ENCODE measurements around the gene FMNL3.
"Not testable (repeated sequence)": the region's sequence is repeated elsewhere in the genome, so short reads cannot be mapped to it uniquely, and the experiment has no call there.

Gene FMNL3

GRCh38 chr12:49707128-49707811, at the start of gene FMNL3:
Gene FMNL3 (minus strand): TSS chr12:49707405. CDS start chr12:49707180, 225 bp downstream.
- DNase-seq (ENCODE audit: low read depth, low spot score): peak; percentile 96

- no peak for DNase-seq (ENCODE audit: low read depth, low spot score)
Measured at GRCh38 chr12:49750996-49751393, 43.8 kb upstream of the FMNL3 start.

GRCh38 chr12:49750027-49750995, 43.1 kb upstream of the FMNL3 start:
- DNase-seq (ENCODE audit: low read depth, low spot score): peak; percentile 27

- DNase-seq (ENCODE audit: low read depth, low spot score): no peak
Measured at GRCh38 chr12:49748800-49749199, 41.6 kb upstream of the FMNL3 start.

- no peak for DNase-seq (ENCODE audit: low read depth, low spot score)
Measured at GRCh38 chr12:49748306-49748705, 41.1 kb upstream of the FMNL3 start.

GRCh38 chr12:49744363-49744885, 37.2 kb upstream of the FMNL3 start:
- no peak for DNase-seq (ENCODE audit: low read depth, low spot score)

- peak; percentile 78 for DNase-seq (ENCODE audit: low read depth, low spot score)
Measured at GRCh38 chr12:49741882-49742620, 34.8 kb upstream of the FMNL3 start.

GRCh38 chr12:49740930-49741881, 34.0 kb upstream of the FMNL3 start, which contains the start of gene TMBIM6:
Gene TMBIM6 (plus strand): TSS chr12:49741557. CDS start chr12:49752494, 10,937 bp downstream.
- DNase-seq (ENCODE audit: low read depth, low spot score): peak; percentile 99

GRCh38 chr12:49740277-49740676, 33.1 kb upstream of the FMNL3 start:
- DNase-seq (ENCODE audit: low read depth, low spot score): not testable (repeated sequence)

GRCh38 chr12:49738721-49739120, 31.5 kb upstream of the FMNL3 start:
- not testable (repeated sequence) for DNase-seq (ENCODE audit: low read depth, low spot score)

GRCh38 chr12:49734900-49735299, 27.7 kb upstream of the FMNL3 start:
- not testable (repeated sequence) for DNase-seq (ENCODE audit: low read depth, low spot score)

- DNase-seq (ENCODE audit: low read depth, low spot score): no peak
Measured at GRCh38 chr12:49733219-49734017, 26.2 kb upstream of the FMNL3 start.

GRCh38 chr12:49730568-49731101, 23.4 kb upstream of the FMNL3 start:
- no peak for DNase-seq (ENCODE audit: low read depth, low spot score)

- no peak for DNase-seq (ENCODE audit: low read depth, low spot score)
Measured at GRCh38 chr12:49730050-49730449, 22.8 kb upstream of the FMNL3 start.

- no peak for DNase-seq (ENCODE audit: low read depth, low spot score)
Measured at GRCh38 chr12:49728446-49728845, 21.2 kb upstream of the FMNL3 start.

- DNase-seq (ENCODE audit: low read depth, low spot score): not testable (repeated sequence)
Measured at GRCh38 chr12:49721355-49721754, 14.2 kb upstream of the FMNL3 start.

- no peak for DNase-seq (ENCODE audit: low read depth, low spot score)
Measured at GRCh38 chr12:49720214-49720613, 13.0 kb upstream of the FMNL3 start.

- not testable (repeated sequence) for DNase-seq (ENCODE audit: low read depth, low spot score)
Measured at GRCh38 chr12:49717800-49718199, 10.6 kb upstream of the FMNL3 start.

- no peak for DNase-seq (ENCODE audit: low read depth, low spot score)
Measured at GRCh38 chr12:49716553-49716952, 9.3 kb upstream of the FMNL3 start.
